ENCODE results near the gene SLMAP.

The SLMAP gene

DNA sequence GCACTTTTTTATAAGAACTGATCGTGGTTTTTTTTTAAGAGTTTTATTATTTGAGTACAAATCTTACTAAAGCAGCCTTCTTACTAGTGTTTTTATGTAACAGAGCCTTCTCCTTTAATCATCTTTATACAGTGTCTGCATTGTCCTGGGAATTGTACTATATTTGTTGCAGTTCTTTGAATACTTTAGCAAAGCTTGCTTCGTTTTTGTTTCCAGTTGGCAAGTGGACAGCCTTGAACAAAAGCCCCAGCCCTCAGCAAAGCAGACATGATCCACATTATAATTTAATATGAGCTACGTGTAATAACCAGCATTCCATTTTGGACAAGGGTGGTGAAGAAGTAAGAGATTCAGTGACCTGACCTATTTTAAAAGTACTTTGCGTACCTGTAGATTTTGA is 139.9 kb downstream of the SLMAP start:
- DNase-seq, result peak; percentile 65

GRCh38 chr3:57896691-57897090 is 140.6 kb downstream of the SLMAP start:
- DNase-seq, result no peak

GRCh38 chr3:57900786-57901185 is 144.7 kb downstream of the SLMAP start:
- DNase-seq, result no peak

- peak; percentile 24 for DNase-seq
Measured at GRCh38 chr3:57903124-57903890, 147.2 kb downstream of the SLMAP start.

DNA sequence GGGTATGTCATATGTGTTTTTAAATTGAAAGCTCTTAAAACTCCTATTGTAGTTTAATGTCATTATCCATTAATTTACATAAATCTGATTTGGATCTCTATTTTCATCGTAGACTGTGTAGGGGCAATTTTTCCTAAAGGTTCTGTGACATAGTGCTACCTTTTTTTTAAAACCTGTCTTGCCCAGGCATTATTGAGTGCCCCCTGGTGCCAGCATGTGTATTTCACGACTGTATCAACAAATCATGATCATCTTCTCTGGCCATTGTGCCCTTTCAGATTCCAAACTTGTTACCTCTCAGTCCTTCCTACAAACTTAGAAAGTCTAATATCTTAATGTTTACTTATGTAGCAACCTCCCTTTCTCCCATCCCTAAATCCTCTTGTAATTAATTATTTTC is 154.9 kb downstream of the SLMAP start:
- no peak for DNase-seq

GRCh38 chr3:57911593-57911992 is 155.5 kb downstream of the SLMAP start:
- DNase-seq, result no peak

GRCh38 chr3:57917601-57918000 is 161.5 kb downstream of the SLMAP start:
- no peak for DNase-seq

GRCh38 chr3:57918123-57918837 is 162.2 kb downstream of the SLMAP start:
- no peak for DNase-seq

- no peak for DNase-seq
Measured at GRCh38 chr3:57919987-57920386, 163.9 kb downstream of the SLMAP start.

DNA sequence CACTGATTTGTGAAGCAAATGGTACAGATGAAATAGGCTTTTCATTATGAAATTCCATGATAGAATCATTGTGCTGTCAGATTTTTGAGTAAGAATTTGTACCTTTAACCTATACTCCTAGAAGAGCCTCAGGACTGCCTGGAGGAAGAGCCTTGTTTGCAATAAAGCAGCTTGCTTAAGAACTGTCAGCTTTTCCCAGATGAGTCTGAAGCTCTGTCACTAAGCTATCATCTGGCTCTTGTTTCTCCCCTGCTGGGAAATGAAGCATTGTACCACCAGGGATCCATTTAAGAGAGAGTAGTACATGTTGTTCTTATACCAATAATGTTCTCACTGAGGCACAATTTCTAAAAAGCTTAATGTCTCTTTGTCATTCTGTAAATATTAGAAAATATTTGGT is 167.0 kb downstream of the SLMAP start:
- no peak for DNase-seq

- DNase-seq, result no peak
Measured at GRCh38 chr3:57923752-57924151, 167.6 kb downstream of the SLMAP start.

- DNase-seq, result no peak
Measured at GRCh38 chr3:57927166-57927565, 171.1 kb downstream of the SLMAP start.

GRCh38 chr3:57927916-57928315 is 171.8 kb downstream of the SLMAP start:
- no peak for DNase-seq

DNA sequence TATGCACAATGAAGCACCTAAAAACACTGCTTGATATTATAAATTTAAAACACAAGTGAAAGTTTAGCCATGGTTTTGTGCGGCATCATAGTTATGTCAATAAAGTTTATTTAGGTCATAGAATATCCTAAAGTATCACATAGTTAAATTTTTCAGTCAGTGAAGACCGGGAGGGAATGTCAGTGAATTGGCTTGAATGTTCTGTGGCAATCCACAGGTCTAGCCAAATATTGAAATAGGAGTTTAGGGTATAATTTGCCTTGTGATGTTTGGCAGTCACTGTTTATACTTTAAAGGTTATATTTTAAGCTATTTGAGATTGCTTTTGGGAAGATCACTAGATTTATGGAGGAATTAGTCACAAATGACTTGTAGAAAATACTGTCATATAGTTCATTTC is 172.4 kb downstream of the SLMAP start:
- DNase-seq, result no peak

DNA sequence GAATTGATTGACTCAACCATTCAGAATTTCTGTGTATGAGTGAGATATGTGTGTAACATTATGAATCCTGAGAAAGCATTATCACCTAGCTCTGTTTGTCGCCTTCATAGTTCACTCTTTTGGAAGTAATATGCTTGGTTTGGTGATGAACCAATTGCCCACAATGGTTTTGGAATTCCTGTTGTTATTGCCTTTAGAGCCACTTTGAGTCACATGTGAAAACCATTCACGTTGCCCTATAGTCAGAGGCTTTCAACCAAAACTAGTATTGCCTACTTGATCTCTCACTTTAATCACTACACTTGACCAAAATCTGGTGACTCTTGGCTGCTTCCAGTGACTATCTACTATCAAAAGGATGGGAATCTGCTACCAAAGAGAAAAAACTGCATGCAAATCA is 173.9 kb downstream of the SLMAP start:
- no peak for DNase-seq

DNA sequence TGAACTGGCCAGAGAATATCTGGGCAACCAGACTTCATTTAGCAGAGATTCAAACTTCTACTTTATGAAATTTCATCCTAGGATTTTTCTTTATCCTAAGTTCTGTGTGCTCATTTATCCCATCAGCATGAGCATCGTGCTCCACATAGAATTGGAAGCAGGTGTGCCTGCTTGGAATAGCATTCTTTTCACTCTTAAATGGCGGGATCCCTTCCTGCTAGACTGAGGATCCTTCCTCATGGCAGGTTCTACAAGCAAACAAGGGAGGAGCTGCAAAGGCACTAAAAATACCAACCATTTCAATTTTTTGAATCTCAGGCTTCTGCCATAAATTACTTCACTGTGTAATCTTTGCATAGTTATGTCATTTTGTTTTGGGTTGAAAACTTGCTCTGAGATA is 177.5 kb downstream of the SLMAP start:
- DNase-seq, result no peak

GRCh38 chr3:57934373-57934772 is 178.3 kb downstream of the SLMAP start:
- no peak for DNase-seq

DNA sequence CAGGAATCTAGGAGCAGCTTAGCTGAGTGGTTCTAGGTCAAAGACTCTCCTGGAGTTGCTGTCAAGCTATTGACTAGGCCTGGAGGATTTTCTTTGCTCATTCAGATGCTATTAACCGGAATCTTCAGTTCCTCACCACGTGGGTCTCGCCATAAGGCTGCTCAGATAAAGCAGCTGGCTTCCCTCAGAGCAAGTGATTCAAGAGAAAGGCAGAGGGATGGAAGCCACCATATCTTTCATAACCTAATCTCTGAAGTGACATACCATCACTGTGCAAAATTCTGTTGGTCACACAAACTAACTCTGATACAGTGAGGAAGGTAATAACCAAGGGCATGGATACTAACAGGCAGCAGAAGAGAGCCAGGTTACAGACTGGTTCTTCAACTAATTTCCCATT is 179.4 kb downstream of the SLMAP start:
- no peak for DNase-seq

DNA sequence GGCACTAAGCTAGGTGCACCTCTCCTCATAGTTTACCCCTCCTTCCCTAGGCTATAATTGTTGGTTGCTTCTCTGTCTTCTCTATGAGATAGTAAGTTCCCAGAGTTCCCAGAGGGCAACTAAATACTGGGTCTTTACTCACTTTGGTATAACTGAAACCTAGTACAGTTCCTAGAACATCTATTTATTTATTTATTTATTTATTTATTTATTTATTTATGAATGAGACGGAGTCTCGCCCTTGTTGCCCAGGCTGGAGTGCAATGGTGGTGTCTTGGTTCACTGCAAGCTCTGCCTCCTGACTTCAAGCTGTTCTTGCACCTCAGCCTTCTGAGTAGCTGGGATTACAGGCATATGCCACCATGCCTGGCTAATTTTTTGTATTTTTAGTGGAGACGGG is 181.0 kb downstream of the SLMAP start:
- DNase-seq, result no peak

DNA sequence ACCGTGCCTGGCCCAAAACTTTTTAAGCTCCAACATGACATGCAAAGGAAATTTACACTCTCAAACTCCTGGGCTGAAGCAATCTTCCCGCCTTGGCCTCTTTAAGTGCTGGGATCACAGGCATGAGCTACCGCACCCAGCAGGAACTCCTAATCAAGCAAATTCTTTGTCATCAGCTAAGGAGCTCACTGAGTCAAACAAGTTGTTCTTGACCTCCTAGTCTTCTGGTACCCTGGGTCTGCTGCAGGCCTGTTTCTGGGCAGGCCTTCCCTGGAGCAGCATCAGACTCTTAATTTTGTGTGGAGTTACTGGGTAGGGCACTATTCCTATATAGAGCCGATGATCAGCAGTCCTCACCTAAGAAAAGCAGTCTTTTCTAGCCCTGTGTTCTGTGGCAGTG is 183.7 kb downstream of the SLMAP start:
- DNase-seq, result no peak

- DNase-seq, result no peak
Measured at GRCh38 chr3:57942388-57942787, 186.3 kb downstream of the SLMAP start.

GRCh38 chr3:57942872-57943283 is 186.8 kb downstream of the SLMAP start:
- DNase-seq, result no peak

DNA sequence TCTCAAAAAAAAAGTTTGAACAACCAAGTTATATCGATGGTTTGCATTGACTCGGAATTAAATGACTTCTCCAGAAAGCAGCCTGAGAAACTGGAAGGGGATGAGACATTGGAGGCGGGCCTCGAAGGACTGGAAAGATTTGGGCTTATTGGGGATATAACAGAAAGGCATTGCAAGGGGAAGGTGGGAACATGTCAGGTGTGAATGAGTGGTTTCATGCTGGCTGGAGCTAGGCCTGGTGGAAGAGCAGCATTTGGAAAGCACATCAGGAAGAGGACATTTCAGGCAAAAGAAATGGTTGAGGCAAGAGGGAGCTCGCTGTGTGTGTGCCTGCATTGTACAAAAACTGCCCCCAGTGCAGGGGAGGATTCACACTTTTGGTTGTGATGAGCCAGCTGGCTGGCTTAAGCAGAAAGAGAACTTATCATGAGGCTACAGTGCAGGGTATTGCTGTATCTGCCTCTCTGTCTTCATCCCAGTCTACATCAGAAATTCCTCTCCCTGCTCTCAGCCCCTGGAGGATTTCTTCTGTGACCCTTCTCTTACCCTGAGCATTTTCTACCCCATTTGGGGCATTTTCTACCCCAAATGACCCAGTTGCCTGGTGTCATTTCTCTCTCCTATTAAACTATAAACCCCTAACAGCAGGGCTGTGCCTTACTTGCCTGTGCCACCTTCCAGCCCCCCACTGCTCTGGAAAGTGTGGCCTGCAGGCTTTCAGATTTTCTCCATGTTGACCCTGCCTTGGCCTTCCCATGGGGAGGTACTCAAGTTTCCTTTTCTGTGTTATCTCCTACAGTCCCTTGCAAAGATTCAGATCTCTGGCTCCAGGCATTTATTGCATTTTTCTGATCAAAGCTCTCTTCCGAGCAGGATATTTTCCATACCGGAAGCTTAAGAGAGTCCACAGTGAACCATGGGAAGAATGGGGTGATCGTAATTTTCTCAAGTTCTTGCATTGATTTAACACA is 187.7 kb downstream of the SLMAP start:
- DNase-seq, result no peak

All from right hindlimb (tissue), 1 donor.